GM12865 (cell line): ENCODE data around the gene DNMT3A.

Source experiments
- DNase-seq: peaks from one replicate; pipeline ENCODE4 v3.0.0; 2010; ENCODE audit warnings: low read depth
- H3K4me3 ChIP-seq: 2 replicates; pipeline ENCODE4 v1.5.1; 2011; ENCODE audit warnings: mild to moderate bottlenecking, low read depth, low read length, control low read depth
- CTCF ChIP-seq: IDR thresholded peaks from 2 replicates; pipeline ENCODE4 v1.5.1; 2011; ENCODE audit warnings: low read length, control low read depth, low read depth, inconsistent platforms; ENCODE audit not compliant: insufficient read depth; ENCODE audit errors: missing control alignments

The DNMT3A gene

GRCh38 chr2:25259737-25260124 lies 82.0 kb downstream of the DNMT3A start:
- H3K4me3 ChIP-seq: no peak overlapping the region
- no peak for DNase-seq
- TF ChIP-seq CTCF: no peak

GRCh38 chr2:25258847-25259736 lies 82.6 kb downstream of the DNMT3A start:
- TF ChIP-seq CTCF: no peak
- no peak overlapping the region for H3K4me3 ChIP-seq
- no peak for DNase-seq

GRCh38 chr2:25257931-25258846 lies 83.5 kb downstream of the DNMT3A start:
- no peak for DNase-seq
- TF ChIP-seq CTCF: no peak
- H3K4me3 ChIP-seq: no peak overlapping the region

- TF ChIP-seq CTCF: no peak
- DNase-seq: no peak
- no peak overlapping the region for H3K4me3 ChIP-seq
These were observed 84.6 kb downstream of the DNMT3A start for GRCh38 chr2:25257032-25257552.

- no peak for DNase-seq
- TF ChIP-seq CTCF: no peak
- no peak overlapping the region for H3K4me3 ChIP-seq
These were observed 85.2 kb downstream of the DNMT3A start for GRCh38 chr2:25256488-25256875.

- TF ChIP-seq CTCF: no peak
- no peak overlapping the region for H3K4me3 ChIP-seq
- no peak for DNase-seq
These were observed 85.8 kb downstream of the DNMT3A start for GRCh38 chr2:25255745-25256487.
